Activated CD4-positive, alpha-beta T cell treated with anti-CD3 and anti-CD28 coated beads, Interleukin-2, amount 50 U/mL, for 24 hours (primary cell): Measurements from ENCODE around the gene GPC6.

Experiments used
- DNase-seq, 2 donors: peaks; one replicate each; pipeline ENCODE4 v3.0.0-alpha.2; 2020; ENCODE audit warnings: low read depth in 1 of 2, low spot score in 1 of 2

The GPC6 gene

DNA sequence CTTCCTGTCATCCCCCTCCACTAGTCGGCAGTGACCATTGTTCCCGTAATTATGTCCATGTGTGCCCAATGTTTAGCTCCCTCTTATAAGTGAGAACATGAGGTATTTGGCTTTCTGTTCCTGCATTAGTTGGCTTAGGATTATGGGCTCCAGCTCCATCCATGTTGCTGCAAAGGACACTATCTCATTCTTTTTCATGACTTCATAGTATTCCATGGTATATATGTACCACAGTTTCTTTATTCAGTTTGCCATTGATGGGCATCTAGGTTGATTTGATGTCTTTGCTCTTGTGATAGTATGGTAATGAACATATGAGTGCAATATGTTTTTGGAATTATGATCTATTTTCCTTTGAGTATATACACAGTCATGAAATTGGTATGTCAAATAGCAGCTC lies 730.8 kb downstream of the GPC6 start:
- DNase-seq = no peak

DNA sequence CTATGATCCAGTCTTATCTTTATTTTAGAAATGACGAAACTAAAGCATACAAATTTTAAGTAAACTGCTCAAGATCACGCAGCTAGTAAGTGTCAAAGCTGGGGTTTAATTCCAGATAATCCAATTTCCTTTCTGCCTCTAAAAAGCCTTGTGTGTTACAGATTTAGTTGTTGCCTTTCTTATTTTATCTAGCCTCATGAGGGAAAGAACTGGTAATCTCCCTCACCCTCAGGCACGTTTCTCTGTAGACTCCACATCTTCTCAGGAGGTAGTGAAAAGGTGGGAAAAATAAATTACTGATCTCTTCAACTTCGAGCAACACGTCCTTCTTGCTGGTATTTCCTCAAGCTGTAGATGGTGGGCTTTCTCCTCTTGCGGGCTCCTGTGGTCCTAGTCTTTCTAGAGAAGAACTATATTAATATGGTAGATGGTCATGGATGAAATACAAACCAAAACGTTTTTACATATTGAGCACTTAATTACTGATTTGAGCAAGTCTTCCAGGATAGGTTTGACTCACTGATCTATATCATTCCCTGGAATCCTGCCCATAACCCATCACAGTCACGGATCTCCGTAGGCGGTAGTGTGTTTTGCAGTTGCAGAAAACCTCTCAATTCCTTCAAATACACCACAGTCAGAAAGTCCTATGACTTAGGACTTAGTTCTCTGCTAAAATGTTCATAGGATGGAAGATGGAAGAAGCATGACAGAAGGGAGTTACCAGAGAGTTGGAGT lies 733.4 kb downstream of the GPC6 start:
- DNase-seq = no peak

DNA sequence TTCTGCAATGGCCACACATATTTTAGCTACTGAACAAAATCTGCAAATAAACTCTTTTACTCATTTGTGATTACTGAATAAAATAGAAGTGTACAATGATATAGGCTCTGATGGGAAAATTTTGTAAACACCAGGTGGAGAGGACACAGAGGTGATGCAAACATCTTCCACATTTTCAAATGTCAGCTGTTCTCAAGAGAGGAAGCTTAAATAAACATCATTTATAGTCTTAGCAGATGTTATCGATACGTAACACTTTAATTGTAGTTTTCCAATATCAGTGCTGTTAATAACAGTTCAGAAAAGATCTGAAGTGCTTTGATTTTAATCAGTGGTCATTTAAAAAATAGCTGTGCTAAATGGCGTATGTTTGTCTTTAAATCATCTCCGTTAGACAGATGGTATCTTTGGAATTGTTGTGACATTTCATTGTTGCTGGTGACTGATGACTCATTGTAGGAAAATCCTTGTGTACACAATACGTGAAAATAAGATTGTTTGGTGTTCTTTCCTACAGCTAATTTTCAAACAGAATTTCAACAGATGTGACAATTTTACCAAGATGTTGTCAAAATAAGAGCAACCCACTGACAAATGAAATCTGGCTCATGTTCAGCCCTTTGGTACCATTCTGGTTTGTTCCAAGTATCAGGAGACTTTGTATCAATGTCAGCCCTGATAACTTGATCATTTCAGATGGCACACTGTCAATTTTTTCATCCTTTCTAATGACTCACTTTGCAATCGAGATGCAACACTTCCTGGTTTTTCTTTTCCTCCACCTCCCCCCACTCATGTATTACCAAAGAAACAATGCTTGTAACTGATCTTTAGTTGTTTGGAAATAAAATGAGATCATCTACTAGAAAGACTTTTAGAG lies 736.9 kb downstream of the GPC6 start:
- no peak for DNase-seq

DNA sequence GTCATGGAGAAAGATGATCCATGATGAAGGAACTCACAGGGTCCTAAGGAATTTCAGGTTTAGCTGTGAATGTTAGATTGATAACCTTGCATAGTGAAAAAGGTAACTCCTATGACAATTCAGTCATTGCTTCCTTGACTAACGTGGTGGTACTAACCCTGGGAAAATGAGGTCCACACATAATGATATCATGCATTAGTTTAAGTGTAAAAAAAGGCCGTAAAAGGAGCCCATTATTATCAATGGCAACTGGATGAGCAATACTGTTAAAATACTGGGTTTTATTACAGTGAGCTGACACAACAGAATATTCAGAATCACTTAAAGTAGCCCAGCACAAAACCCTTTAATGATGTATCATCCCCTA lies 737.5 kb downstream of the GPC6 start:
- no peak for DNase-seq

DNA sequence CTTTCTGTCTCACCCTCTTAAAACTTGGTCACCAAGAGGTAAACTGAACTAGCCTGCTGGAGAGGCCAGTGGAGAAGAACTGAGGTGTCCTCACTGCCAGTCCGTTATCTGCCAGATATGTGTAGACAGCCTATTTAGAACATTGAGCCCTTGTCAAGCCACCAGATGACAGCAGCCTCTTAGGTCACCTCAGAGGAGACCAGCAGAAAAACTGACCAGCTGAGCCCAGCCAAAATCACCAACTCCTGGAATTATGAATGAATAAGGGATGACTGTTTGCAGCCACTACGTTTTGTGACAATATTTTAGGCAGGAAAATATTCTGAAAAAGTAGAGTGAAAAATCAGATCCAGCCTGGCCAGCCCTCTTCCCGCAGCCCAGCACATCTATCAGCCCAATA lies 739.0 kb downstream of the GPC6 start:
- no peak for DNase-seq

DNA sequence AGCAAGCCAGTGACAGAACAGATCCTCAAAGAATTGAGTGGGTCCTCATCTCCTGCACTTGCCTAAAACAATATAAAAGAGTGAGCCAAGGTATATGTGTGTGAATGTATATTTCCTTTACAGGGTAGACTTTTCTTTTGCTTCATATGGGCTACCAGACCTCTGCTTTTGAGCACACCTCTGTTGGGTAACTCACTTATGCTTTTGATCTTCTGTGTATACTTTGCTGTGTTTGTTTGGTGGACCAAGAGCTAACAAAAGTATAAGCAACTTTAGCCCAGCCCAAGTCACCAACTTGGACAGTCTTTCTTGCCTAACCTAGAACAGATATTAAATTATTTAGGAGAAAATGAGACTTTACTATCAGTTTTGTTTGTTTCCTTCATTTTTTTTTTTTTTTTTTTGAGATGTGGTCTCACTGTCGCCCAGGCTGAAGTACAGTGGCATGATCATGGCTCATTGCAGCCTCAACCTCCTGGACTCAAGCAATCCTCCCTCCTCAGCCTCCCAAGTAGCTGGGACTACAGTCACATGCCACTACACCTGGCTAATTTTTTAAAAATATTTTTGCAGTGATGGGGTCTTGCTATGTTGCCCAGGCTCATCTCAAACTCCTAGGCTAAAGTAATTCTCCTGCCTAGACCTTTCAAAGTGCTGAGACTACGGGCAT lies 739.8 kb downstream of the GPC6 start:
- DNase-seq = no peak

DNA sequence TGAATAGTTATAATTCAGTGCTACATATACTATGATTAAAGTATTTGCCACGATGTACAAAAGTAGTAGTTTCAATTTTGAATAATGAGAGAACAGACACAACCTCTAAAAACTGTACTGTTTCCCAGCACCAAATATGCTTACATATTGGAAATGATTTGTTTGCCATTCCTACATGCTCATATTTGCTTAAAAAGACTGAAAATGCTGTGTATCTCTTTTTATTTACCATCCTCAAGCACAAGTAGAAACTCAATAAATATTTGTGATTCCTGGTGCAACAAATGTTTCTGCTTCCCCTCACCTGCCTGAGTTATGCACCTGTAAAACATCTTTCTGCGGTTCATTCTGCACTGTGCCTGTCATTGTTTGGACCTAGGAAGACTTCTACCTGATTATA lies 740.7 kb downstream of the GPC6 start:
- no peak for DNase-seq

DNA sequence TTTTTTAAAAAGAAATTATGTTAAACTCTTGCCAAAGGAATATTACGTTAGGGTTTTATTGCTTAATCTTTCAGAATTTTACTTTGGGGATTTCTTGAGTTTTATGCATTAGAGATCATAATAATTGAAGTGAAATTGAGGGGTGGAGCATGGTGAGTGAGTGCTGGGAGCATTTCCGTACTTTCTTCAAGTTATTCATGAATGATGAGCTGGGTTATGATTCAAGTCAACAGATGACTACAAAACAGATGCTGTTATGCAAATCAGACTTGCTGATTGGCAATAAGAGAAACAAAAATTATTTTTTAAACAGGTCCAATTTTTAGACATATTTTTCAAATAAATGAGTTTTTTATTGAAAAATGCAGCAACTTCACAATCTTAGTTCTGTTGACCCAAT lies 748.6 kb downstream of the GPC6 start:
- DNase-seq = no peak

DNA sequence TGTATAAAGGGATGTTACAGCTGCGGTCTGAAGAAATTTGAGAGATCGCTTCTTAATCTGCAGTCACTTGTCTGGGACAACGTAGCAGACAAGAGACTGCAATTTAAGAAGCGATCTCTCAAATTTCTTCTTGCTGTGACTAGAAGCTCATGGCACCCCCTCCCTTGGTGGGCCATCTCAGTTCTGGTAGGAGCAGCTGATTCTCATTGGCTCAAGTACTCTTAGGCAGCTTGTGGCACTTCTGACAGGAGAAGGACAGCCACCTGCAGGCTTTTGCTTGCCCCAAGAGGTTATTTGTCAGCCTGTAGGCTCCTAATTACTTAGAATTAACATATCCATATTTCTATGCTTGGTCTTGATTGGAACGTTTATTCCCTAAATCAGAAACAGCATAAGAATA lies 749.9 kb downstream of the GPC6 start:
- no peak for DNase-seq

DNA sequence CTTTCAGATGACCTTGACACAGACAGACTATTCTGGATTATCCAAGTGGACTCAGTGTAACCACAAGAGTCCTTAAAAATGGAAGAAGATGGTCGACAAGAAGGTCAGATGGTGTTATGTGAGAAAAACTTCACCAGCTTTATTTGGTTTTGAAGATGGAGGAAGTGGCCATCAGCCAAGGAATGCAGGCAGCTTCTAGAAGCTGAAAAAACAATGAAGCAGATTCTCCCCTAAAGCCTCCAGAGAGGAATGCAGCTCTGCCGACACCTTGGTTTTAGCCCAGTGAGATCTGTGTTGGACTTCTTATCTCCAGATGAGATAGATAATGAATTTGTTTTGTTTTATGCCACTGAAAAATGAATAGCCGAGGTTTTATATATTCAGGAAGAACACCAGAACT lies 751.4 kb downstream of the GPC6 start:
- no peak for DNase-seq

DNA sequence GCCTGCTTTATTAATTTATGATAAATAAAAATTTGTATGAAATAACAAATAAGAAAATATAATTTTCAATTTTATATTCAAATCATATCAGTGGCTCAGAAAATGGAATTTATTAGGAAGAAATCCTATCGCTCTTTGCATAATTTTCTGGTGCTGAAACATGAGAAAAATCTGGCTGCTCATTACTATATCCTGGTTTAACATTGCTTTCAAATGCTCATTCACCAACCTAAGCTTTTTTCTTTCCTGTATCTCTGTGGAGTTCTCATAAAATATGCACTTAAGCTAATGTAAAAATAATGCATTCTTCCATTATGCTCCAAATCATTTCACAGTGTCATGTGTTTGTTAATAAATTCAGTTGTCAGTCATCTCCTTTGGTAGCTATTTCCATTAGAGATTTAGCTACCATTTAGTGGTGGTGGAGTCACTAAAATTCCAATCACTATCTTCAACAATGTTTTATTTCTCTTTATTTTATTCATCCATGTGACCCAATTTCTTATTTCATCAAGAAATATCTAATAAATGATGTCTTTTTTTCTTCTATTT lies 754.9 kb downstream of the GPC6 start:
- DNase-seq = no peak

DNA sequence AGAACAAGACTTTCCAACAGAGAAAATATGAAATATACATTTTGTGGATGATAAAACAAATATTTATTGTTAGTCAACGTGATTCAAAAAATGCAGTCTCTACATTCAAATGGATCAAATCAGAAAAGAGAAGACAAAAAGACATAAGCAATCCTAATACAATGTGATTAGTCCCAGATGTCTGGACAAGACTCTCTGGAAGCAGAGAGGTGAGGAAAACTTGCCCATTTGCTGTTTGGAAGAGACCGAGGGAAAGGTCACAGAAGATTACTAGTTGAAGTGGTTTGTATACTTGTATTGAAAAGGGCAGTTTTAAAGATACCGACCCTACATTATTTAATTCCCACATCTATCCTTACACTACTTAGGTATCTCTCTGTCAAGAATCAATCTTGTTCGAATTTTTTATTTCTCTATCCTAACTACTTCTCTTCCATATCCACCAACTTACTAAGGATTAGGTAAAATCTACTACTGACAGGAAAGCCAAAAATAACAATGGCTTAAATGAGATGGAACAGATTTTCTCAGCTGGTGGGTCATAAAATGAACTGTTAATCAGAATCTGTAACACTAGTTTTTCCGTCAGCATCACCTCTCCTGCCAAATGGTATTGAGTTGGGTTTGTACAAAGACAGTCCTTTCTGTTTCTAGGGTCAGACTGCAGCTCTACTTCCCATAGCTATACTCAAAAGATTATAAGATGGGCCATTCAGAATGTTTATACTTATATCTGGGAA lies 755.7 kb downstream of the GPC6 start:
- DNase-seq = no peak

DNA sequence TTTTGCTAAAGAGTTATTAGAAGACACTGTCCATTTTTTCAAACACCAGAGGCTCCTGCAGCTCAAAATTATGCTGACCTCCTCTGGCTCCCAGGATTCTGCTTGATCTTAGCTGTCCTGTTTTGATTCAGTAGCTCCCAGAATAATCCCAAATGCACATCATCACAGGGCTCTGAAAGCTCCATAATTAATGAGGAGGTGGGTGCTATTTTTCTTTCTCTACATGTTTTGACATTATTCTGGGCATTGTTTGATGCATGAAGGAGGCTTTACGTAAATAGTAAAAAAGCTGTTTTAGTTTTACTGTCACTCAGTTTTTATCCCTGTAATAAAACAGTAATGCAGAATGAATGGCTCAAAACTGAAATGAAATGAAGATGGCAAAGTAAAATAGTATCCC lies 757.4 kb downstream of the GPC6 start:
- DNase-seq = no peak

DNA sequence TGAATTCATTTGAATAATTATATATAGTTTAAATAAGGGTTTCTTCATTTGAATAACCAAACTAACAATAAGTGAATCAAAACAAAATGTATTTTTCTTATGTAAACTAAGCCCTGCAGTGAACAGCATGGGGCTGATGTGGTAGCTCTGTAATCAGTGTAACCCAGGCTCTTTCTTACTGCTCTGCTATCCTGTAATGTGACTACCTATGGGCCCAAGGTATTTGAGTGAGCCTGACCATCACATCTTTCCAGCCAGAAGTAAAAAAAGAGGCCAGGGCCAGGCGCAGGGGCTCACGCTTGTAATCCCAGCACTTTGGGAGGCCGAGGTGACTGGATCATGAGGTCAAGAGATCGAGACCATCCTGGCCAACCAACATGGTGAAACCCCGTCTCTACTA lies 758.3 kb downstream of the GPC6 start:
- DNase-seq = no peak

DNA sequence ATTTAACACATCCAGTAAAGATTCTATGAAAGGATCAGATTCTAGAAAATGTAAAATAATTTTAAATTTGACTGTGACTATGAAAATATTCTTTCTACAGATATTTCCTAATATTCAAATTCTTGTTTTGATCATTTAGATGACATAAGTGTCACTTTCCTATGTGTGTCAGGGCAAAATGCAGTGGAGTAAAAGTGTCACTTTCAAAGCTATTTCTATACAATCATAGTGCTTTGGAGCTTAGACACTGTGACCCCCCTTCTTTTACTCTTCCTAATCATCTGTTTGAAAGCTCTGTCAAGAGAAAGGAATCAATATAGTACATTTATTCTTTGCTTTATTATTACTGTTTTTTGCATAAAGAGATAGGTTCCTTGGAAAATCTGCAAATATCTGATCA lies 760.9 kb downstream of the GPC6 start:
- DNase-seq = no peak

DNA sequence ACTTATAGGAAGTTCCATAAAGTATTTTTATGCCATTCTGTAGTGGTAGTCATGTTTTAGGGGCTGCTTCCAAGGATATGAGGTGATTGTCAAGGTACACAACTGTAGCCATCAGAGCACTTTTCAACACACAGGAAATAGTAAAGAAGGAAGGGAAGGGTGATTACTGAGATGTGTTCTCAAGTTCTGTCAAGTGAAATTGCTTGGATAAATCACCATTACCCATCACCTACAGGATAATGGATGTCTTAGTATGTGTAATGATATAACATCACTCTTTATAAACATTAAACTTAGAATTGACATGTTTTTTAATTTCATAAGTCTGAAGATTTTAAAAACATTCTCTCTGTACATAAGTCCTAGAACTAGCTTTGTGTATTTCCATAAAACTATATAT lies 765.0 kb downstream of the GPC6 start:
- no peak for DNase-seq

DNA sequence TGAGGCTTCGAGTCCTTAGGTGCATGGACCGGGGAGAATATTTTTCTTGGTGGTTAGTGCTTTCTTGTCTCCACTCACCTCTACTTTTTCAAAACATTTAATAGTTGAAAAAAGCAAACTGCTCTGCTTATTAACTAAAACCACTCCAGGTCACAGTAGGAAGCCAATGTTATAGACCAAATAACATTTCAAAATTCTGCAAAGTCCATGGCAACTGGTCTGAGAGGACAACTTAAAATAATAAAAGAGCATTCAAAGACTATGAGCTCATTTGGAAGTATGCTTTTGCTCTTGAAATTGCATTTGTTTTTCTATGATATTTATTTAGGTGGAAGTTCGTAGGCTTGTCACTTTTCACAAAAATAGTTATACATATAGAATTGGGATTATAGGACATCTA lies 769.9 kb downstream of the GPC6 start:
- no peak for DNase-seq

DNA sequence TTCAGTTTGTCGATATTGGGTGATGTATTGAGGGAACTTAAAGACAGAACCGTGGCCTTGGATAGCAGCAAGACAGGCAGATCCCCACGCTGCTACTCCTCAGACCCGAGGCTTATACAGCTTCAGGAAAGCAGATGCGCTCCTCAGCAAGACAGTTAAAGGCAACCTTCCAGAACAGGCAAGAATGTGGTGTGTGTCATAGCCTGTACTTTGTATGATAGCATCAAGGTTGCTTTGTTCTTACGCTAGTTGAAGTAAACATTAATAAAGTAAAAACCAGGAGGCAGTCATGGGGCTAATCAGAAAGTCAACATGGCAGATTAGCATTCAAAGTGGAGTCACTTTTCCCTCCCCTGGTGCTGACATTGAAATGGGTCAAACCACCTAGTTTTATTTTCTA lies 779.7 kb downstream of the GPC6 start:
- no peak for DNase-seq

DNA sequence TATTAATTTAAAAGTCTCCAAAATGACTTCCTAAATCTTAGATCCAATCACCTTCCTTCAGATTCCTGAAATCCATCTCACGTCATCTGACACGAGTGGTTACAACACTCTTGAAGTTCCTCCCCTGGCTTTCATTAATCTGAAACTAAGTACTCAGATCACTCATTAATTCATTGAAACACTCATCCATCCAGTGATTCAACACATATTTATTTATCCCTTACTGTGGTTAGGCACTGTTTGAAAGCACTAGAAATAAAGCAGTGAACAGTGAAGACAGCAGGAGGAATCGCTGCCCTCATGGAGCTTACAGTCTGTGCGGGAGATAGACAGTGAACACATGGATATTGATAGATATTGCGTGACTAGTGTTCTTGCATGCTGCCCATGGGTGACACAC lies 780.5 kb downstream of the GPC6 start:
- DNase-seq = no peak

DNA sequence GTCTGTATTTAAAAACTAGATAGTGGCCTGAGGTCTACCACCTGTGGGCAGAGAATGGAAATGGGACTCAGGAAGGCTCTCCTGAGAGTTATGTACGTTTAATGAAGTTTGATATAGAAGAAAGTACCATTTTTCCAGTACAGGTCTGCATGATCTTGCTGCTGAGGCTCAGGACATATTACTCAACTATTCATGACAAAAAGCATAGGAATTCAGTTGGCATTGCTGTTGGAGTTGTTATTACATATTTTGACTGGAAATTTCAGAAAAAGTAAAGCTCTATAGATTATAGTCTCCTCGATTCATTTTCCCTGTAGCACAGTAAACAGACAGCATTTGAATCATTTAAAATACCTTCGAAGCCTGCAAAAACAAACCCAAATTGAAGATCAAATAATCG lies 783.1 kb downstream of the GPC6 start:
- no peak for DNase-seq

DNA sequence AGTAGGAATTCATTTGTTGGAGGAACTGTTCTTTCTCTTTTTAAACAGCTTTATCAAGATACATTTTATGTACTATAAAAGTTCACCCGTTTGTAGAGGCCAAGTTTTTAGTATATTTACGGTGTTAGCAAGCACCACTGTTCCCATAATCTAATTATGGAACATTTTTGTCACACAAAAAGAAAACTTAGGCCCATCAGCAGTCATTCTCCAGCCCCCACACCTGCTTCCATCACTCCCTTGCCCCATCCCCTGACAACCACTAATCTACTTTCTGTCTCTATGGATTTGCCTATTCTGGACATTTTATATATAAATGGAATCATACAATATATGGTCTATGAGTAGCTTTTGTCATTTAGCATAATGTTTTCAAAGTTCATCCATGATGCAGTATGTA lies 787.9 kb downstream of the GPC6 start:
- no peak for DNase-seq
